GM21367 (cell line): ENCODE results near the gene ANKRD13A.
"Not testable (repeated sequence)": the region's sequence is repeated elsewhere in the genome, so short reads cannot be mapped to it uniquely, and the experiment has no call there.

Experiments
- ATAC-seq: cut with Tn5 transposase; IDR thresholded peaks from one replicate; pipeline ENCODE4 v1.9.1; 2021; ENCODE audit not compliant: unreplicated experiment

The ANKRD13A gene

GRCh38 chr12:110047297-110047940 lies 48.2 kb downstream of the ANKRD13A start:
- no peak for ATAC-seq

GRCh38 chr12:110048242-110049027 lies 49.2 kb downstream of the ANKRD13A start, which contains the start of gene C12orf76:
TSS of gene C12orf76 (minus strand) at chr12:110048522. CDS start at chr12:110048495, 27 bp downstream.
- ATAC-seq, result peak; percentile 97

- not testable (repeated sequence) for ATAC-seq
These were observed 49.8 kb downstream of the ANKRD13A start for GRCh38 chr12:110049034-110049433.

GRCh38 chr12:110049666-110050065 lies 50.4 kb downstream of the ANKRD13A start:
- not testable (repeated sequence) for ATAC-seq

GRCh38 chr12:110050927-110051326 lies 51.7 kb downstream of the ANKRD13A start:
- no peak for ATAC-seq

GRCh38 chr12:110055375-110056352 lies 56.4 kb downstream of the ANKRD13A start:
- not testable (repeated sequence) for ATAC-seq

- ATAC-seq, result not testable (repeated sequence)
These were observed 57.4 kb downstream of the ANKRD13A start for GRCh38 chr12:110056643-110057042.

GRCh38 chr12:110058875-110059615 lies 59.8 kb downstream of the ANKRD13A start:
- ATAC-seq, result no peak

GRCh38 chr12:110059651-110060000 lies 60.4 kb downstream of the ANKRD13A start:
- ATAC-seq, result no peak

- no peak for ATAC-seq
These were observed 63.0 kb downstream of the ANKRD13A start for GRCh38 chr12:110062241-110062640.

GRCh38 chr12:110065540-110065939 lies 66.3 kb downstream of the ANKRD13A start:
- no peak for ATAC-seq

- ATAC-seq, result no peak
These were observed 68.3 kb downstream of the ANKRD13A start for GRCh38 chr12:110067531-110067930.

- ATAC-seq, result not testable (repeated sequence)
These were observed 68.9 kb downstream of the ANKRD13A start for GRCh38 chr12:110068115-110068514.

- ATAC-seq, result no peak
These were observed 69.4 kb downstream of the ANKRD13A start for GRCh38 chr12:110068654-110069053.

GRCh38 chr12:110071504-110071903 lies 72.3 kb downstream of the ANKRD13A start:
- ATAC-seq, result no peak

GRCh38 chr12:110071967-110072366 lies 72.7 kb downstream of the ANKRD13A start:
- no peak for ATAC-seq

- ATAC-seq, result not testable (repeated sequence)
These were observed 73.4 kb downstream of the ANKRD13A start for GRCh38 chr12:110072636-110073035.

- no peak for ATAC-seq
These were observed 74.0 kb downstream of the ANKRD13A start for GRCh38 chr12:110073049-110073831.

GRCh38 chr12:110074089-110074488 lies 74.9 kb downstream of the ANKRD13A start:
- no peak for ATAC-seq

- no peak for ATAC-seq
These were observed 76.7 kb downstream of the ANKRD13A start for GRCh38 chr12:110075880-110076279.
